H9 (cell line): ENCODE measurements around the gene DPT. TPM values are rescaled to one million over a fixed set of nuclear protein-coding genes. Genes with fewer than 3 reads are reported as not detected.

Experiments used
- DNase-seq: peaks from one replicate; pipeline ENCODE4 v3.0.0-alpha.2; 2017
- H2AFZ ChIP-seq: one replicate; pipeline ENCODE4 v1.6.1; 2013; ENCODE audit warnings: mild to moderate bottlenecking, low read length, control low read depth, moderate library complexity
- H2AK5ac ChIP-seq: 2 replicates; pipeline ENCODE4 v1.6.1; 2013; ENCODE audit warnings: low read length, control low read depth, mixed read lengths; ENCODE audit not compliant: insufficient read length
- H2BK120ac ChIP-seq: one replicate; pipeline ENCODE4 v1.6.1; 2013; ENCODE audit warnings: low read depth, mild to moderate bottlenecking, low read length, control low read depth, inconsistent platforms; ENCODE audit not compliant: poor library complexity, severe bottlenecking
- H2BK12ac ChIP-seq: 2 replicates; pipeline ENCODE4 v1.6.1; 2013; ENCODE audit warnings: low read length, control low read depth, mixed read lengths, low read depth; ENCODE audit not compliant: insufficient read length
- H2BK15ac ChIP-seq: 2 replicates; pipeline ENCODE4 v1.6.1; 2013; ENCODE audit warnings: low read depth, low read length, control low read depth
- H2BK20ac ChIP-seq: one replicate; pipeline ENCODE4 v1.6.1; 2013; ENCODE audit warnings: low read depth, mild to moderate bottlenecking, low read length, control low read depth, inconsistent platforms; ENCODE audit not compliant: poor library complexity, severe bottlenecking
- H2BK5ac ChIP-seq: 2 replicates; pipeline ENCODE4 v1.6.1; 2013; ENCODE audit warnings: low read length, control low read depth, mixed read lengths; ENCODE audit not compliant: insufficient read length
- H3K14ac ChIP-seq: 2 replicates; pipeline ENCODE4 v1.6.1; 2013; ENCODE audit warnings: low read length, control low read depth; ENCODE audit not compliant: insufficient read depth
- H3K18ac ChIP-seq: 2 replicates; pipeline ENCODE4 v1.6.1; 2013; ENCODE audit warnings: low read depth, mild to moderate bottlenecking, mixed read lengths, low read length, control low read depth; ENCODE audit not compliant: insufficient read length
- H3K23ac ChIP-seq: 2 replicates; pipeline ENCODE4 v1.6.1; 2013; ENCODE audit warnings: low read length, control low read depth, mixed read lengths, low read depth; ENCODE audit not compliant: insufficient read length
- H3K23me2 ChIP-seq: 2 replicates; pipeline ENCODE4 v1.6.1; 2013; ENCODE audit warnings: low read depth, mild to moderate bottlenecking, mixed read lengths, low read length, control low read depth; ENCODE audit not compliant: insufficient read length, poor library complexity, severe bottlenecking
- H3K27ac ChIP-seq: 2 replicates; pipeline ENCODE4 v1.5.1; 2013; ENCODE audit warnings: low read length, control low read depth, mixed read lengths, low read depth; ENCODE audit not compliant: insufficient read length
- H3K27me3 ChIP-seq: 2 replicates; pipeline ENCODE4 v1.6.1; 2013; ENCODE audit warnings: low read length, control low read depth, inconsistent platforms; ENCODE audit not compliant: insufficient read depth
- H3K4ac ChIP-seq: 2 replicates; pipeline ENCODE4 v1.6.1; 2013; ENCODE audit warnings: low read depth, mild to moderate bottlenecking, control low read depth, inconsistent platforms, low read length, moderate library complexity
- H3K4me1 ChIP-seq: 2 replicates; pipeline ENCODE4 v1.6.1; 2013; ENCODE audit warnings: low read length, control low read depth, inconsistent platforms; ENCODE audit not compliant: insufficient read depth
- H3K4me2 ChIP-seq: 2 replicates; pipeline ENCODE4 v1.6.1; 2013; ENCODE audit warnings: low read length, control low read depth, mixed read lengths; ENCODE audit not compliant: insufficient read length, insufficient read depth
- H3K56ac ChIP-seq: 2 replicates; pipeline ENCODE4 v1.6.1; 2013; ENCODE audit warnings: low read depth, mild to moderate bottlenecking, mixed read lengths, low read length, control low read depth; ENCODE audit not compliant: insufficient read length
- H3K79me1 ChIP-seq: 2 replicates; pipeline ENCODE4 v1.6.1; 2013; ENCODE audit warnings: low read depth, mild to moderate bottlenecking, moderate library complexity, low read length, control low read depth, inconsistent platforms; ENCODE audit not compliant: insufficient read depth, poor library complexity, severe bottlenecking
- H3K79me2 ChIP-seq: 2 replicates; pipeline ENCODE4 v1.6.1; 2013; ENCODE audit warnings: low read length, control low read depth, inconsistent platforms; ENCODE audit not compliant: insufficient read depth
- H3K9ac ChIP-seq: 2 replicates; pipeline ENCODE4 v1.6.1; 2013; ENCODE audit warnings: low read length, control low read depth, mixed read lengths; ENCODE audit not compliant: insufficient read length; ENCODE audit errors: extremely low read depth
- H3K9me3 ChIP-seq: one replicate; pipeline ENCODE4 v1.6.1; 2013; ENCODE audit warnings: low read depth, low read length, inconsistent platforms; ENCODE audit not compliant: control insufficient read depth
- H3T11ph ChIP-seq: one replicate; pipeline ENCODE4 v1.6.1; 2013; ENCODE audit warnings: mild to moderate bottlenecking, low read length, control low read depth, inconsistent platforms
- H4K20me1 ChIP-seq: one replicate; pipeline ENCODE4 v1.6.1; 2013; ENCODE audit not compliant: control insufficient read depth, insufficient read length, insufficient read depth
- H4K5ac ChIP-seq: 2 replicates; pipeline ENCODE4 v1.6.1; 2013; ENCODE audit warnings: low read depth, mild to moderate bottlenecking, mixed read lengths, low read length, control low read depth; ENCODE audit not compliant: insufficient read length
- H4K8ac ChIP-seq: replicated peaks from 2 replicates; pipeline ENCODE4 v1.6.1; 2013; ENCODE audit warnings: low read length, control low read depth, mixed read lengths, low read depth; ENCODE audit not compliant: insufficient read length
- H4K91ac ChIP-seq: 2 replicates; pipeline ENCODE4 v1.6.1; 2013; ENCODE audit warnings: low read depth, mild to moderate bottlenecking, moderate library complexity, mixed read lengths, low read length, control low read depth; ENCODE audit not compliant: insufficient read length
- H3K27ac Mint-ChIP-seq, 3 experiments: 2 replicates in 2 of 3; 3 replicates in 1 of 3; pipeline ENCODE4 v1.8.0; 2020 to 2021; ENCODE audit warnings: mixed read lengths in 3 of 3, mild to moderate bottlenecking in 1 of 3, moderate library complexity in 1 of 3
- H3K27me3 Mint-ChIP-seq: 2 replicates; pipeline ENCODE4 v1.8.0; 2021; ENCODE audit warnings: low read depth, mild to moderate bottlenecking, moderate library complexity, mixed read lengths
- H3K36me3 Mint-ChIP-seq, 3 experiments: 2 replicates in 2 of 3; 3 replicates in 1 of 3; pipeline ENCODE4 v1.8.0; 2020 to 2021; ENCODE audit warnings: low read depth in 3 of 3, mixed read lengths in 3 of 3; ENCODE audit not compliant: insufficient read depth in 1 of 3
- H3K4me1 Mint-ChIP-seq, 2 experiments: 2 replicates each; pipeline ENCODE4 v1.8.0; 2020; ENCODE audit warnings: mixed read lengths in 2 of 2
- H3K4me3 Mint-ChIP-seq, 2 experiments: 2 replicates in 1 of 2; 3 replicates in 1 of 2; pipeline ENCODE4 v1.8.0; 2020 to 2021; ENCODE audit warnings: mild to moderate bottlenecking in 2 of 2, mixed read lengths in 2 of 2, moderate library complexity in 1 of 2
- H3K9me3 Mint-ChIP-seq, 2 experiments: 2 replicates in 1 of 2; 3 replicates in 1 of 2; pipeline ENCODE4 v1.8.0; 2020; ENCODE audit warnings: mild to moderate bottlenecking in 2 of 2, mixed read lengths in 2 of 2, moderate library complexity in 1 of 2
- WGBS: extraction: QIAGEN DNeasy Blood & Tissue Kit; methylation state at CpG from one replicate; pipeline ENCODE4 v1.1.7; 2013; ENCODE audit warnings: missing lambda C conversion rate, low lambda C conversion rate, mixed read lengths; ENCODE audit not compliant: insufficient read length; ENCODE audit errors: extremely low coverage; 5-methylcytosine and 5-hydroxymethylcytosine counted together
- total RNA-seq: library from RNA; stranded (reverse); gene quantifications from 2 replicates; pipeline ENCODE4 v1.2.1, GENCODE V29; 2021
- TF ChIP-seq, protein P1 (sequence below): fragments of 200-600 bp; sonication (generic); conservative IDR thresholded peaks from 3 replicates; pipeline ENCODE4 v1.8.0; 2021; ENCODE audit warnings: antibody characterized with exemption, mild to moderate bottlenecking

Gene DPT
- total RNA-seq, 1 experiment from 2014 or later = not detected

DNA sequence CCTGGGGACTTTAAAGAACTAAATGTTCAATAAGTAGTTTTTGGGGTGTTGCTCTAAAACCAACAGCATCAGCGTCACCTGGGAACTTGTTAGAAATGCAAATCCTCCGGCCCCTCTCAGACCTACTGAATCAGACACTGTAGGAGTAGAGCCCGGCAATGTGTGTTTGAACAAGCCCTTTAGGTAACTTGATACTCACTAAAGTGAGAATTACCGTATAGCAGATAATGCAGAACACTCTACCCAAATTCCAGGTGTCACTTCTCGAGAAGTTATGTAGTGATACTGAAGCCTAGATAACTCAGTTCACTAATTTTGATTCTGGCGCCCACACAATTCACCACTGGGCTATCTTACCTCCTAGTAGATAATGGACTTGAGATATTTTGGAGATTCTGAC lies 3.7 kb upstream of the DPT start:
- no peak overlapping the region for H3K23ac ChIP-seq
- no peaks in the 10 kb centered on the region for H3K36me3 Mint-ChIP-seq
- no peaks in the 10 kb centered on the region for H4K20me1 ChIP-seq
- no CpG with 5 or more reads among the region's 6 CpGs for WGBS
- H3K23me2 ChIP-seq = no peaks in the 10 kb centered on the region
- no peak overlapping the region for H3K4me2 ChIP-seq
- no peak overlapping the region for H3K27ac ChIP-seq
- DNase-seq = no peak
- no peaks in the 10 kb centered on the region for H3K79me2 ChIP-seq
- no peak overlapping the region for H3K18ac ChIP-seq
- no peak overlapping the region for H3K27ac Mint-ChIP-seq
- H3K9me3 ChIP-seq = no peaks in the 10 kb centered on the region
- H4K8ac ChIP-seq = no peak overlapping the region
- no peak overlapping the region for H3K4ac ChIP-seq
- no peak overlapping the region for H4K91ac ChIP-seq
- TF ChIP-seq, protein P1, sequence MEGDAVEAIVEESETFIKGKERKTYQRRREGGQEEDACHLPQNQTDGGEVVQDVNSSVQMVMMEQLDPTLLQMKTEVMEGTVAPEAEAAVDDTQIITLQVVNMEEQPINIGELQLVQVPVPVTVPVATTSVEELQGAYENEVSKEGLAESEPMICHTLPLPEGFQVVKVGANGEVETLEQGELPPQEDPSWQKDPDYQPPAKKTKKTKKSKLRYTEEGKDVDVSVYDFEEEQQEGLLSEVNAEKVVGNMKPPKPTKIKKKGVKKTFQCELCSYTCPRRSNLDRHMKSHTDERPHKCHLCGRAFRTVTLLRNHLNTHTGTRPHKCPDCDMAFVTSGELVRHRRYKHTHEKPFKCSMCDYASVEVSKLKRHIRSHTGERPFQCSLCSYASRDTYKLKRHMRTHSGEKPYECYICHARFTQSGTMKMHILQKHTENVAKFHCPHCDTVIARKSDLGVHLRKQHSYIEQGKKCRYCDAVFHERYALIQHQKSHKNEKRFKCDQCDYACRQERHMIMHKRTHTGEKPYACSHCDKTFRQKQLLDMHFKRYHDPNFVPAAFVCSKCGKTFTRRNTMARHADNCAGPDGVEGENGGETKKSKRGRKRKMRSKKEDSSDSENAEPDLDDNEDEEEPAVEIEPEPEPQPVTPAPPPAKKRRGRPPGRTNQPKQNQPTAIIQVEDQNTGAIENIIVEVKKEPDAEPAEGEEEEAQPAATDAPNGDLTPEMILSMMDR = no peak
- no peak overlapping the region for H4K5ac ChIP-seq
- no peaks in the 10 kb centered on the region for H3K27me3 ChIP-seq
- H3K56ac ChIP-seq = no peak overlapping the region
- no peak overlapping the region for H3K14ac ChIP-seq
- H3K27me3 Mint-ChIP-seq = no peaks in the 10 kb centered on the region
- H2BK12ac ChIP-seq = no peak overlapping the region
- H2AFZ ChIP-seq = no peak overlapping the region
- H3T11ph ChIP-seq = no peak overlapping the region
- no peaks in the 10 kb centered on the region; a peak in 1 of 5 replicates for H3K9me3 Mint-ChIP-seq
- no peak overlapping the region for H2BK20ac ChIP-seq
- H3K4me1 ChIP-seq = no peaks in the 10 kb centered on the region
- no peak overlapping the region for H2BK15ac ChIP-seq
- H3K4me3 Mint-ChIP-seq = no peak overlapping the region
- no peak overlapping the region for H2BK120ac ChIP-seq
- H3K9ac ChIP-seq = no peak overlapping the region
- no peaks in the 10 kb centered on the region for H3K79me1 ChIP-seq
- no peak overlapping the region for H2BK5ac ChIP-seq
- no peaks in the 10 kb centered on the region; a peak in 1 of 4 replicates for H3K4me1 Mint-ChIP-seq
- no peak overlapping the region for H2AK5ac ChIP-seq
